ENCODE measurements around the gene UBXN10.

Gene UBXN10

DNA sequence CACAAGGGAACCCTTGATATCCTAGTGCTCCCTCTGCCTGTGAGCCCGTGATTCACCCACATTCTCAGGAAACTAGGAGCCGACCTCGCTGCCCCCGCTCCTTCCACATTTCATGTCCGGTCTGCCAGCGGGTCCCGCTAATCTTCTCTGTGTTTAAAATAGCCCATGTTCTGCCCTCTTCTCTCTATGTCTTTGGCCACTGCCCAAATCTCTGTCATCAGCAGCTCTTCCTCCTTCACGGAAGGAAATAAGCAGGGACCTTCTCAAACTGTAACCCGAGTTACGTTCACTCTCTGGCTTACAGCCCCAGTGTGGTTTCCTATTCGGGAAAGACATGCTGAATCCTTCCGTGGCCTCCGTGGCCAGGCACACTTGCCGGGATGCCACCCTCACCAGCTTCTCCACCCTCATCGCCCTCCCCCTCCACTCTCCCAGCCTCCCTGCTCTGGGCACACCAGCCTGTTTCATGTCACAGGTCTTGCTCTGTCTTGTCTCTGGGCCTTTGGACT lies 21.1 kb upstream of the UBXN10 start:
- H3K4me3 ChIP-seq (ENCODE audit: control insufficient read depth, low read depth, low read length): no peak overlapping the region
- TF ChIP-seq, protein P1, sequence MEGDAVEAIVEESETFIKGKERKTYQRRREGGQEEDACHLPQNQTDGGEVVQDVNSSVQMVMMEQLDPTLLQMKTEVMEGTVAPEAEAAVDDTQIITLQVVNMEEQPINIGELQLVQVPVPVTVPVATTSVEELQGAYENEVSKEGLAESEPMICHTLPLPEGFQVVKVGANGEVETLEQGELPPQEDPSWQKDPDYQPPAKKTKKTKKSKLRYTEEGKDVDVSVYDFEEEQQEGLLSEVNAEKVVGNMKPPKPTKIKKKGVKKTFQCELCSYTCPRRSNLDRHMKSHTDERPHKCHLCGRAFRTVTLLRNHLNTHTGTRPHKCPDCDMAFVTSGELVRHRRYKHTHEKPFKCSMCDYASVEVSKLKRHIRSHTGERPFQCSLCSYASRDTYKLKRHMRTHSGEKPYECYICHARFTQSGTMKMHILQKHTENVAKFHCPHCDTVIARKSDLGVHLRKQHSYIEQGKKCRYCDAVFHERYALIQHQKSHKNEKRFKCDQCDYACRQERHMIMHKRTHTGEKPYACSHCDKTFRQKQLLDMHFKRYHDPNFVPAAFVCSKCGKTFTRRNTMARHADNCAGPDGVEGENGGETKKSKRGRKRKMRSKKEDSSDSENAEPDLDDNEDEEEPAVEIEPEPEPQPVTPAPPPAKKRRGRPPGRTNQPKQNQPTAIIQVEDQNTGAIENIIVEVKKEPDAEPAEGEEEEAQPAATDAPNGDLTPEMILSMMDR (IDR thresholded peaks at IDR 0.05; ENCODE audit: control insufficient read depth, insufficient read depth, low read depth, low read length, missing control alignments): no peak
- no peak for DNase-seq (ENCODE audit: low read depth)

DNA sequence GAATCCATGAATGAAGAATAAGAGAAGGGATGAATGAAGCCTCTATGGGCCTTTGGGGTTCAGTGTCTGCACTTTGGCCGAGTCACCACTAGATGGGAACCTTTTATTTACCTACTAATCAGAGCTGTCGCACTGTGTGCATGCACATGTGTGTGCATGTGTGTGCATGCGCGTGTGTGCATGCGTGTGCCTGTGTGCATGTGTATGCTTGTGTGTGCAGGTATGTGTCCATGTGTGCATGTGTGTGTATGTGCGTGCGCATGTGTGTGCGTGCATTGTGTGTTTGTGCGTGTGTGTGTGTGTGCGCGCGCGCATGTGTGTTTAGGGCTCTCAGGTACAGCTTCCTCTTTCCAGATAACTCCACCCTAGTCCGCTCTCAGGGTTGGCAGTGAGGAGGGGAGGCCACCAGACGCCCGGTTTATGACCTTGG lies 20.4 kb upstream of the UBXN10 start:
- no peak for DNase-seq (ENCODE audit: low read depth)
- TF ChIP-seq, protein P1 (IDR thresholded peaks at IDR 0.05; ENCODE audit: control insufficient read depth, insufficient read depth, low read depth, low read length, missing control alignments): peak; percentile 39
- H3K4me3 ChIP-seq (ENCODE audit: control insufficient read depth, low read depth, low read length): no peak overlapping the region

DNA sequence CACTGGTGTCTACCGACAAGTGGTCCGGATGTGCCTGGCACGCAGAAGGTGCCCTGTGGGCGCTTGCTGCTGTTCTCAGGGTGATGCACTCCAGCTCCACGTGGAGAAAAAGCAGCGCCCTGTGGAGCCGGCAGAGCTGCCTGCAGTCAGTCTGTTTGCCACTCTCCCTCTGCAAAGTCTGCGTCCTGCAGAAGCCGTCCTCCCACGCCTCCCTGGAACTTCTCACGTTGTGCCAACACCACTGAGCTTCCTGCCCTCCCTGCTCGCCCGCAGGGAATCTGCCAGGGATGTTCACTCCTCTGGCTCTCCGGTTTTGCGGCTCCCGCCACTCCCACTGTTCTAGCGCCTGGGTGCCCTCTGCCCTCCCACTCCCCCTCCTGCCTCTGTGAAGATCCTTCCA lies 19.8 kb upstream of the UBXN10 start:
- DNase-seq (ENCODE audit: low read depth): no peak
- no peak overlapping the region for H3K4me3 ChIP-seq (ENCODE audit: control insufficient read depth, low read depth, low read length)

DNA sequence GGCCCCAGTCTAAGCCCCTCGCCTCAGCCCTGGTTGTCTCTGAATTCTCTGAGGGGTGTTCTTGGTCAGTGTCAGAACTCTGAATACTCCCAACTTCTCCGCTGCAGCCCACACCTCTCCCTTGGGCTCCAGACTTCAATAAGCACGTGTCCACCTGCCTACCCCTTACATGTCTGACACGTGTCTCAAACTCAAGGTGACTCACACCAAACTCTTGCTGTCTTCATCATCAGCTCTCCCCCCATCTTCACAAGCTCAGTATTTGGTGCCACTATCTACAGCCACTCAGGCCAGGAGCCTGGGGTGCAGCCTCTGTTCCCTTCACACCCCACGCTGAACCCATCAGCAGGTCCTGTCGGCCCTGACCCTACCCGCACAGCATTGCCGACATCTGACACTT lies 18.8 kb upstream of the UBXN10 start:
- DNase-seq (ENCODE audit: low read depth): no peak
- no peak overlapping the region for H3K4me3 ChIP-seq (ENCODE audit: control insufficient read depth, low read depth, low read length)
- TF ChIP-seq, protein P1 (IDR thresholded peaks at IDR 0.05; ENCODE audit: control insufficient read depth, insufficient read depth, low read depth, low read length, missing control alignments): no peak

More for the DNA sequence above, 19.8 kb upstream of the UBXN10 start:
- TF ChIP-seq, protein P1 (IDR thresholded peaks at IDR 0.05; ENCODE audit: control insufficient read depth, insufficient read depth, low read depth, low read length, missing control alignments): no peak

DNA sequence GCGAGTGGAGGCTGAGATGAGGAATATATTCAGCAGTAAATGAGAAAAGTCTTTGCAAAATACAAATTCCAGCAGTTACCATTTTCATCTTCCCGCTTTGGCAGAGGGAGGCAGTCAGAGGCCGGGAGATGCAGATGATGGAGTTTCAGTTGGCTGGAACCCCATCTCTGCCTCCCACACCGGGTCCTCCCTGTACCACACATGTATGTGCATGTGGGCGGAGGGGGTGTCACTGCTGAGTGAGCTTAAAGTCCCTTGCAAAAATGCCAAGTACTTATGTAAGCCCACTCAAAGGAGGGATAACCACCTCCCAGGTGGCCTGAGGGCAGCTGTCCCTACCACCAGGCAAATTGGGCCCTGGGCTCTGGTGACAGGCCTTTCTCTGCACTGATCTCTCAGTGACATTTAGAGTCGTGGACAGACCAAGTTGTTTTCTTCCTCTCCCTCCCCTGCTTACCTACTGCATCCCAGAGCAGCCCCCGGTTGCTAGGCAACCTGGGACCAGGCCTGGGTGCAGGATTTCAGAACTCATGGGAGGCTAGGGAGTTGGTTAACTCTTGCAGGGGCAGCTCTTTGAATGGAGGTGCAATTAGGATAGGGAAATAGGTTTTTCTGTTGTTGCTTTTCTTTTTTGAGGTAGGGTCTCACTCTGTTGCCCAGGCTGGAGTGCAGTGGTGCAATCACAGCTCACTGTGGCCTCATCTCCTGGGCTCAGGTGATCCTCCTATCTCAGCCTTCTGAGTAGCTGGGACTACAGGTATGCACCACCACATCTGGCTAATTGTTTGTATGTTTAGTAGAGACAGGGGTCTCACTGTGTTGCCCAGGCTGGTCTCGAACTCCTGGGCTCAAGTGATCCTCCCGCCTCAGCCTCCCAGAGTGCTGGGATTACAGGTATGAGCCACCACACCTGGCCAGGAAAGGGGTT lies 17.1 kb upstream of the UBXN10 start:
- no peak overlapping the region for H3K4me3 ChIP-seq (ENCODE audit: control insufficient read depth, low read depth, low read length)
- TF ChIP-seq, protein P1 (IDR thresholded peaks at IDR 0.05; ENCODE audit: control insufficient read depth, insufficient read depth, low read depth, low read length, missing control alignments): no peak
- DNase-seq (ENCODE audit: low read depth): no peak

DNA sequence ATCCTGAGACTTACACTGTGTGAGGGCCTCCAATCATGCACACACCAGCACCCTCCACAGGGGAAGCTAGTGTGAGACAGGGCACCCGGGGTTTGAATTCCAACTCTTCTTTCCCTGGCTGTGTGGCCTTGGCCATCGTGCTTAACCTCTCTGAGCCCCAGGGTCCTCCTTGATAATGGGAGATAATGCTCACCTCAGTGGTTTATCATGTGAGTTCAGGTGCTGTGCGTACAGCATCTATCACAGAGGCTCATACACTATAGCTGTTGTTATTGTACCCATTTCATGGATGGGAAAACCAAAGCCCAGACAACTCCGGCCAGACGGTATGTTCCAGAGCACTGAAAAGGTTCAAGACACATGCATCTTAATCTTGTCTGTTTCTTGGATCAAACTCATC lies 16.0 kb upstream of the UBXN10 start:
- TF ChIP-seq, protein P1 (IDR thresholded peaks at IDR 0.05; ENCODE audit: control insufficient read depth, insufficient read depth, low read depth, low read length, missing control alignments): no peak
- H3K4me3 ChIP-seq (ENCODE audit: control insufficient read depth, low read depth, low read length): no peak overlapping the region

More for the DNA sequence above, 16.0 kb upstream of the UBXN10 start:
- no peak for DNase-seq (ENCODE audit: low read depth)
